Tibial nerve (tissue), 4 donors: Measurements from ENCODE around the gene CREB3L4. TPM values are rescaled to one million over a fixed set of nuclear protein-coding genes. Genes with fewer than 3 reads are reported as not detected.

Source experiments
- DNase-seq, 2 donors: peaks; one replicate each; pipeline ENCODE4 v3.0.0-alpha.2; 2019; ENCODE audit warnings: low spot score in 2 of 2
- H3K27ac ChIP-seq, 4 donors: fragments of 200-600 bp; sonication (generic) in 3 of 4; one replicate each; pipeline ENCODE4 v1.5.1; 2017 to 2019; ENCODE audit warnings: mild to moderate bottlenecking in 1 of 4
- H3K27me3 ChIP-seq, 2 donors: fragments of 200-600 bp; sonication (generic) in 1 of 2; one replicate each; pipeline versions ENCODE4 v1.5.1 to v1.6.0; 2017 to 2019
- H3K36me3 ChIP-seq, 3 donors: fragments of 200-600 bp; sonication (generic); one replicate each; pipeline ENCODE4 v1.5.1; 2018 to 2019
- H3K4me1 ChIP-seq, 4 donors: fragments of 200-600 bp; sonication (generic) in 3 of 4; one replicate each; pipeline ENCODE4 v1.5.1; 2017 to 2019
- H3K4me3 ChIP-seq, 4 donors: fragments of 200-600 bp; sonication (generic) in 3 of 4; one replicate each; pipeline ENCODE4 v1.5.1; 2017 to 2019; ENCODE audit warnings: mild to moderate bottlenecking in 1 of 4, moderate library complexity in 1 of 4
- H3K9me3 ChIP-seq, 4 donors: fragments of 200-600 bp; sonication (generic) in 3 of 4; one replicate each; pipeline ENCODE4 v1.5.1; 2017 to 2019
- EP300 ChIP-seq, 2 donors: sonication (generic); formaldehyde crosslinking; IDR thresholded peaks; one replicate each; pipeline ENCODE4 v1.6.1; 2017; ENCODE audit warnings: antibody characterized with exemption in 2 of 2, mild to moderate bottlenecking in 1 of 2
- POLR2A ChIP-seq, 2 donors: fragments of 450-650 bp; IDR thresholded peaks; one replicate each; pipeline ENCODE4 v1.6.1; 2017; ENCODE audit warnings: antibody characterized with exemption in 2 of 2, mild to moderate bottlenecking in 2 of 2, moderate library complexity in 2 of 2
- WGBS, 2 donors: methylation state at CpG; one replicate each; pipeline ENCODE4 v1.1.5; 2018; 5-methylcytosine and 5-hydroxymethylcytosine counted together
- total RNA-seq, 4 donors: library from RNA; depleted of rRNA; stranded (reverse); fragments of >200 nt; gene quantifications; one replicate each; pipeline ENCODE4 v1.1.0, GENCODE V29; 2016
- TF ChIP-seq, protein P1 (sequence below), 5 experiments: fragments of 200-600 bp in 3 of 5; fragments of 450-650 bp in 2 of 5; sonication (generic) in 3 of 5; IDR thresholded peaks; one replicate each; pipeline ENCODE4 v1.5.1; 2016 to 2019; ENCODE audit warnings: antibody characterized with exemption in 5 of 5, mild to moderate bottlenecking in 3 of 5, moderate library complexity in 2 of 5

Gene CREB3L4
- total RNA-seq, 4 donors from 2014 or later: 10.2 to 17.5 (median 11.4) TPM

DNA sequence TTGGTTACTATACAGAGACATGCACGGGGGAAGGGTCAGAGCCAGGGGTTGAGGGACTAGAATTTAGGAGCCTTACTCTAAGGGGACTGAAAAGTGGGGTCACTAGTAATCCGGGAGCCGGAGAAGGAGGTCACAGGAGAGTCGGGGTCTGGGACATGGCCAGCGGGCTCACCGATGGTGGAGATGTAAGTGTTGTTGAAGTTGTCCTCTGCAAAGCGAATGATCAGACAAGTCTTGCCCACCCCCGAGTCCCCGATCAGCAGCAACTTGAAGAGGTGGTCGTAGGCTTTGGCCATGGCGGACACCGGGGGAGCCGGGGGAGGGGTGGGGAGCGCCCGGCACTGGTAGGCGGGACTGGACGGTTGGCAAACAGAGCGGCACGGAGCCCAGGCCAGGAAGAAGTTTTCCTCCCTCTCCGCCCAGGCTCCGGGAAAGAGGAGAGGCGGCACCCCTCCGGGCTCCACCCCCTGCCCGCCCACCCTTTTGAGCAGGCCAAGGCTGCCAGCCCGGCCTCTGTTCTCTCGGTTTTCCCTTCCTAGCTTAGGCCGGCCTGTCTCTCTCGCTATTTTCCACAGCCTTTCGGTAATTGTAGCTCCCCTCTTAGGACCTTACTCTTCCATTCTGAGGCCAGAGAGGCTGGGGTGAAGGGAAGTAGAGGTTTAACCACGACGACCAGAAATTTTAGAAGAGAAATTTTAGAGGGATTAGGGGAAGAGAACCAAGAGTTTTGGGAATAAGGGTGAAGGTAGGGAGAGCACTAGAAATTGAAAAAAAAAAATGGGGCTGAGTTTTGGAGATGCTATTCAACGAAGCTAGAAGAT lies 18.4 kb downstream of the CREB3L4 start, which contains the start of gene RAB13:
TSS of gene RAB13 (minus strand) at position 399 of the 821 bp plus-strand sequence. CDS start at position 296, 103 bp downstream.
- H3K4me3 ChIP-seq: peak within 1 kb of the TSS; percentile 40 to 70 (median 47)
- TF ChIP-seq POLR2A (IDR thresholded peaks at IDR 0.05) (peak in 1 of 2 donors; percentile 32), EP300 (IDR thresholded peaks at IDR 0.05) (peak in 1 of 2 donors; percentile 57)
- TF ChIP-seq, protein P1, sequence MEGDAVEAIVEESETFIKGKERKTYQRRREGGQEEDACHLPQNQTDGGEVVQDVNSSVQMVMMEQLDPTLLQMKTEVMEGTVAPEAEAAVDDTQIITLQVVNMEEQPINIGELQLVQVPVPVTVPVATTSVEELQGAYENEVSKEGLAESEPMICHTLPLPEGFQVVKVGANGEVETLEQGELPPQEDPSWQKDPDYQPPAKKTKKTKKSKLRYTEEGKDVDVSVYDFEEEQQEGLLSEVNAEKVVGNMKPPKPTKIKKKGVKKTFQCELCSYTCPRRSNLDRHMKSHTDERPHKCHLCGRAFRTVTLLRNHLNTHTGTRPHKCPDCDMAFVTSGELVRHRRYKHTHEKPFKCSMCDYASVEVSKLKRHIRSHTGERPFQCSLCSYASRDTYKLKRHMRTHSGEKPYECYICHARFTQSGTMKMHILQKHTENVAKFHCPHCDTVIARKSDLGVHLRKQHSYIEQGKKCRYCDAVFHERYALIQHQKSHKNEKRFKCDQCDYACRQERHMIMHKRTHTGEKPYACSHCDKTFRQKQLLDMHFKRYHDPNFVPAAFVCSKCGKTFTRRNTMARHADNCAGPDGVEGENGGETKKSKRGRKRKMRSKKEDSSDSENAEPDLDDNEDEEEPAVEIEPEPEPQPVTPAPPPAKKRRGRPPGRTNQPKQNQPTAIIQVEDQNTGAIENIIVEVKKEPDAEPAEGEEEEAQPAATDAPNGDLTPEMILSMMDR (IDR thresholded peaks at IDR 0.05): no peak
- H3K9me3 ChIP-seq: no peaks in the 10 kb centered on the region
- peak within 1 kb of the TSS; percentile 80 to 93 (median 89) for H3K27ac ChIP-seq
- H3K4me1 ChIP-seq: peaks cover 0 to 37% (median 8%) of the 10 kb centered on the region in 4 donors
- H3K27me3 ChIP-seq: no peaks in the 10 kb centered on the region
- H3K36me3 ChIP-seq: peaks cover 0 to 29% (median 0%) of the 10 kb centered on the region in 3 donors
- DNase-seq: peak; percentile 76 to 78
- 0 to 3% methylated on average over 26 to 32 of the region's 32 CpGs for WGBS, 2 donors

DNA sequence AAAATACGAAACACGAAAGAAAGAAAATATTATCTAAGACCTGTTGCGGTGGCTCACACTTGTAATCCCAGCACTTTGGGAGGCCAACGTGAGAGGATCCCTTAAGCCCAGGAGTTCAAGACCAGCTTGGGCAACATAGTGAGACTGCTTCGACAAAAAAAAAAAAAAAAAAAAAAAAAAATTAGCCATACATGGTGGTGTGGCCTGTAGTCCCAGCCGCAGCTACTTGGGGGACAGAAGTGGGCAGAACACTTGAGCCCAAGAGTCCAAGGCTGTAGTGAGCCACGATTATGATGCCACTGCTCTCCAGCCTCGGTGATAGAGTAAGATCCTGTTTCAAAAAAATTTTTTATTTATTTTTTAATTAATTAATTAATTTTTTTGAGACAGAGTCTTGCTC lies 19.9 kb downstream of the CREB3L4 start:
- 84% methylated on average over 8 of the region's 8 CpGs for WGBS, 2 donors
- peaks cover 0 to 48% (median 19%) of the 10 kb centered on the region in 4 donors for H3K4me1 ChIP-seq

DNA sequence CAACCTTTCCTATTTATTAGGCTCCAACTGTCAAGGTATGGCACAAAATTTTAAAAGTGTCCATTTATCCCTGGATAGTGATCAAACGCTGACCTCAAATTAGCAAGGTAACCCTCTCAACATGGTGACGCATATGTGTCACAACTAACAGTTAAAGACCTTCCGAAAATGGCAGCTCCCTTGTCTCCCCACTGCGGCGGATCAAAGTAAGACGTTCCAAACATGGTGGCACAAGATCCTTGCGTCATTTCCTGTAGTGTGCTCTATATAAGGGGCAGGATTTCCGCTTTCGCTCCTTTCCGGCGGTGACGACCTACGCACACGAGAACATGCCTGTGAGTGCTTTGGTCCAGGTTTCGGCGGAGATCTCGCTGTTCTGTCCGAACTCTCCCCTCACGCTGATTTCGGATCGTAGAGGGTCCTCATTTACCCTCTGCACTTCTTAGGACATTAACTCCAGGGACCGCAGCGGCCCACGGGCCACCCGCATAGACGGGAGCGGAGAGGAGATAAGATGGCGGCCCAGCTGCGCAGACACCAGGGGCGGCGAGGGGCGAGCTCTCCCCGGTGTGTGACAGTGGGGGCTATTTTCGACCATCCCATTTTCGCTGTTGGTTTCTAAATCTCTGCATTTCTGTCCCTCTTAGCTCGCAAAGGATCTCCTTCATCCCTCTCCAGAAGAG lies 22.9 kb downstream of the CREB3L4 start, which contains the start of gene RPS27:
TSS of gene RPS27 (plus strand) at position 295 of the 683 bp plus-strand sequence. CDS start at position 330, 35 bp downstream.
- DNase-seq: peak; percentile 79 to 92
- Histone ChIP-seq H3K27ac (peak within 1 kb of the TSS; percentile 93 to 98 (median 96)), H3K27me3 (no peaks in the 10 kb centered on the region), H3K4me3 (peak within 1 kb of the TSS; percentile 75 to 90 (median 82)), H3K4me1 (peaks cover 0 to 43% (median 20%) of the 10 kb centered on the region in 4 donors), H3K9me3 (no peaks in the 10 kb centered on the region), H3K36me3 (peaks cover 0 to 40% (median 3%) of the 10 kb centered on the region in 3 donors)
- peak; percentile 92 to 100 for TF ChIP-seq EP300 (IDR thresholded peaks at IDR 0.05)
- peak; percentile 97 to 98 for TF ChIP-seq POLR2A (IDR thresholded peaks at IDR 0.05)
- TF ChIP-seq, protein P1 (IDR thresholded peaks at IDR 0.05): peak in 1 of 5 experiments; percentile 45
- WGBS, 2 donors: 1% methylated on average over 23 to 33 of the region's 36 CpGs

More for the DNA sequence above, 19.9 kb downstream of the CREB3L4 start:
- H3K9me3 ChIP-seq: no peaks in the 10 kb centered on the region
- TF ChIP-seq, protein P1 (IDR thresholded peaks at IDR 0.05): no peak
- no peak for TF ChIP-seq POLR2A (IDR thresholded peaks at IDR 0.05)
- TF ChIP-seq EP300 (IDR thresholded peaks at IDR 0.05): no peak
- H3K27me3 ChIP-seq: no peaks in the 10 kb centered on the region
- peaks cover 0 to 25% (median 0%) of the 10 kb centered on the region in 3 donors for H3K36me3 ChIP-seq
- no peak for DNase-seq
- no peak overlapping the region for H3K4me3 ChIP-seq
- peak overlapping the region in 2 of 4 donors; percentile 93 for H3K27ac ChIP-seq

DNA sequence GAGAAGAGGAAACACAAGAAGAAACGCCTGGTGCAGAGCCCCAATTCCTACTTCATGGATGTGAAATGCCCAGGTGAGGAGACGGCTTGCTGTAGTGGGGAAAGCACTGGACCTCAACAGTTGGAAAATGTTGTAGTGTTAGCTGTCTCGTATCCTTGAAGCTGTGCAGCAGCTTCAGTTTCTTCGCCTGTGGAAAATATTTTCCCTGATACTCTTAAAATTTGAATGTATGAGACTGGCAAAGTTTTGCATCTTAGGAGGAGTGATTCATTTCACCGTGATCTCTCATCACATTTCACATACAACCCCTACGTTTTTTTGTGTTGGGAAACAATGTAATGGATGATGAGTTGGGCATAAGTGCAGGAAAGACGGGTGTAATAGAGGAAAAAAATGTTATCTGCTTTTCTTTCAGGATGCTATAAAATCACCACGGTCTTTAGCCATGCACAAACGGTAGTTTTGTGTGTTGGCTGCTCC lies 23.5 kb downstream of the CREB3L4 start:
- WGBS, 2 donors: 14 to 20% methylated on average over 9 of the region's 9 CpGs
- Histone ChIP-seq H3K27ac (peak overlapping the region; percentile 93 to 98 (median 96)), H3K4me1 (peaks cover 0 to 43% (median 20%) of the 10 kb centered on the region in 4 donors), H3K4me3 (peak overlapping the region; percentile 75 to 90 (median 82)), H3K36me3 (peaks cover 0 to 46% (median 3%) of the 10 kb centered on the region in 3 donors), H3K9me3 (no peaks in the 10 kb centered on the region), H3K27me3 (no peaks in the 10 kb centered on the region)
- TF ChIP-seq POLR2A (IDR thresholded peaks at IDR 0.05): no peak
- no peak for TF ChIP-seq EP300 (IDR thresholded peaks at IDR 0.05)
- TF ChIP-seq, protein P1 (IDR thresholded peaks at IDR 0.05): no peak
- DNase-seq: no peak
